ENCODE data around the gene SPATA31E1.

Gene SPATA31E1

DNA sequence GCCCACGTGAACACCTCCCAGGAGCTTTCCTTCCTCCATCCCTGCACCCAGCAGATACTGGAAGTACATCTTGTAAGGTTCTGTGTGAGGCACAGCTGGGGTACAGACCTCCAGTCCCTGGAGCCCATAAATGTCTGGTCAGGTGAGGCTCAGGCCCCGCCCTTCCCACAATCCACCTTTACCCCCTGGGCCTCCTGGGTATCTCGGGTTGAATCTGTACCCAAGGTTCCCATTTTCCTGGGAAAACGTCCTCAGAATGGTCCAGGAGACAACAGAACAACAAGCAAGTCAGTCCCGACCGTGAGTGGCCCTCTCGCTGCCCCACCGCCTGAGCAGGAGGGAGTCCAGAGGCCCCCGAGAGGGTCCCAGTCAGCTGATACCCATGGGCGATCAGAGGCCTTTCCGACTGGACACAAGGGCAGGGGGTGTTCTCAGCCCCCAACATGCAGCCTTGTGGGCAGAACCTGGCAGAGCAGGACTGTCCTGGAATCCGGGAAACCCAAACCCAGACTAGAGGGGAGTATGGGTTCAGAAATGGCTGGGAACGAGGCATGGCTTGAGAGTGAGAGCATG lies 4.3 kb downstream of the SPATA31E1 start:
- no peaks in the 10 kb centered on the region for H3K36me3 ChIP-seq (ENCODE audit: control insufficient read depth, insufficient read depth, low read length, severe bottlenecking)
- H3K4me1 ChIP-seq (ENCODE audit: control insufficient read depth, insufficient read depth, low read length): no peaks in the 10 kb centered on the region
- H3K4me3 ChIP-seq (ENCODE audit: low read length): no peak overlapping the region
- H3K9me3 ChIP-seq (ENCODE audit: control insufficient read depth, low read length): no peaks in the 10 kb centered on the region
- H3K9ac ChIP-seq (ENCODE audit: low read length): no peak overlapping the region
- no peak for DNase-seq (ENCODE audit: low read depth)
- no peaks in the 10 kb centered on the region for H3K27me3 ChIP-seq (replicated peaks; ENCODE audit: control insufficient read depth, insufficient read depth, low read length)

DNA sequence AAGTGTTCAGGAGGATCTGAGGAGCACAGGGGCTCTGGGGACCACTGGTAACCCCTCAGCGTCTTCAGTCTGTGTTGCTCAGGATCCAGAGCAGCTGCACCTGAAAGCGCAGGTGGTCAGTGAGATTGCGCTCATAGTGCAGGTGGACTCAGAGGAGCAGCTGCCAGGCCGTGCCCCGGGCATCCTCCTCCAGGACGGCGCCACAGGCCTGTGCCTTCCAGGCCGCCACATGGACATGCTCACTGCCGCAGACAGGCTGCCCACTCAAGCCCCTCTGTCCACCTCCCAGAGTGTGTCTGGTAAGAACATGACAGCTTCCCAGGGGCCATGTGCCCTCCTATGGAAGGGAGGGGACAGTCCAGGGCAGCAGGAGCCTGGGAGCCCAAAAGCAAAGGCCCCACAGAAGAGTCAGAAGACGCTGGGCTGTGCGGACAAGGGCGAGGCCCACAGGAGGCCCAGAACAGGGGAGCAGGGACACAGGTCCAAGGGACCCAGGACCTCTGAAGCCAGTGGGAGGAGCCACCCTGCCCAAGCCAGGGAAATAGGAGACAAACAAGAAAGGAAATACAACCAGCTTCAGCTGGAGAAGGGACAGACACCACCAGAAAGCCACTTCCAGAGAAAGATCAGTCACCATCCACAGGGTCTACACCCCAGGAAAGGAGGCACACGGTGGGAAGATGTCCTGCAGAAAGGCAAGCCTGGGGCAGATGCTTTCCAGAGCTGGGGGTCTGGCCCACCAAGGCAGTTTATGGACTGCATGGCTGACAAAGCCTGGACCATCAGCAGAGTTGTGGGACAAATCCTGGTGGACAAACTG lies 5.2 kb downstream of the SPATA31E1 start:
- no peaks in the 10 kb centered on the region for H3K9me3 ChIP-seq (ENCODE audit: control insufficient read depth, low read length)

DNA sequence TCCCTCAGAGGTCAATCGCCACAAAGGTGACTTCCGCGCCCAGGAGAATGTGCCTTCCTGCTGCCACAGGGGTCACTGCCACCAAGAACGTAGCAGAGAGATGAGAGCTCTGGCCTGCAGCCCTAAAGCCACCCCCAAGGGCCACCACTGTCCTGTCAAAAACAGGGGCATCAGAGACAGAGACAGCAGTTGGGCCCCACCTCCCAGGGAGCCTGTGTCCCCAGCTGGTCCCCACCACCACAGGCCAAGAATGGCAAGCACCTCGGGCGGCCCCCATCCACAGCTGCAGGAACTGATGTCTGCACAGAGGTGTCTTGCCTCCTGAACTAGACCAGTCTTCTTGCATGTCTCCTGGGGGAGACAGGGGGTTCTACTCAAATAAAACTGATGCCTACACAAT lies 5.8 kb downstream of the SPATA31E1 start:
- no peak overlapping the region for H3K4me3 ChIP-seq (ENCODE audit: low read length)
- H3K9ac ChIP-seq (ENCODE audit: low read length): no peak overlapping the region
- DNase-seq (ENCODE audit: low read depth): no peak
- no peaks in the 10 kb centered on the region for H3K27me3 ChIP-seq (replicated peaks; ENCODE audit: control insufficient read depth, insufficient read depth, low read length)
- H3K9me3 ChIP-seq (ENCODE audit: control insufficient read depth, low read length): no peaks in the 10 kb centered on the region
- H3K36me3 ChIP-seq (ENCODE audit: control insufficient read depth, insufficient read depth, low read length, severe bottlenecking): no peaks in the 10 kb centered on the region
- no peaks in the 10 kb centered on the region for H3K4me1 ChIP-seq (ENCODE audit: control insufficient read depth, insufficient read depth, low read length)

More for the DNA sequence above, 5.2 kb downstream of the SPATA31E1 start:
- H3K4me1 ChIP-seq (ENCODE audit: control insufficient read depth, insufficient read depth, low read length): no peaks in the 10 kb centered on the region
- H3K36me3 ChIP-seq (ENCODE audit: control insufficient read depth, insufficient read depth, low read length, severe bottlenecking): no peaks in the 10 kb centered on the region
- H3K9ac ChIP-seq (ENCODE audit: low read length): no peak overlapping the region
- H3K4me3 ChIP-seq (ENCODE audit: low read length): no peak overlapping the region
- DNase-seq (ENCODE audit: low read depth): no peak
- H3K27me3 ChIP-seq (replicated peaks; ENCODE audit: control insufficient read depth, insufficient read depth, low read length): no peaks in the 10 kb centered on the region

DNA sequence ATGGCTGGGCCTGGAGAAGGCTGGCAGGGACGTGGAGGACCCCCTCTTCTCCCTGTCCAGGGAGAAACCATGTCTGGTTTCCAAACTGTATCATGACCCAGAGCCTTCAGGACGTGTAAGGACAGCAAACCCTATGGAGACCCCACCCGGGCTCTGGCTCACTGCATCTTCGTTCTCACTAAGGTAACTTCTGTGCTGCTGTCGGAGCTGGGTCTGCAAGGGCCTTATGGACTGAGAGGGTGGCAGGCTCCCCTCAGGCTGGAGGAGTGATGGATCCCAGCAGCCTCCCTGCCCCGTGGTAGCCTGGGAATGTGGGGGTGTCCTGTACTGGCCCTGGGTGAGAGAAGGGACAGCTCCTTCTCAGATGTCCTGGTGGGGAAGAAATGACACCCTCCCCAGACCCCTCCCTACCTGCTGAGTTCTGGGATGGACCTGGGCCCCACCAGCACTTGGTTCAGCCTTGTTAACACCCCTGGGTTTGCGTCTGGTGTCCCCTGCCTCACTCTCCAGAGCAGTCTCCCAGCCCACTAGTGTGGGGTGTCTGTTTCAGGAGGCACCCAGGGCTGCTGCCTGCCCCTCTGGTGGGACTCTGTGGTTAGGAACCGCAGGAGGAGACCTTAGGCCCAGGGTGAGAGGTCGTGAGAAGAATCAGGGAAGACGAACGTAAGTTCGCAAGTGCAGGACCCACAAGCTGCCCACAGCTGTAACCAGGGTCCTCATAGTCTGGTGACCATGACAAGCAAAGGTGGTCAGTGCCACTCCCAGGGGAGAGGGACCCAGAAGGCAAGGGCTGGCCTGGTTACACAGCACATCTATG lies 6.6 kb downstream of the SPATA31E1 start:
- Histone ChIP-seq H3K4me1 (ENCODE audit: control insufficient read depth, insufficient read depth, low read length) (no peaks in the 10 kb centered on the region), H3K36me3 (ENCODE audit: control insufficient read depth, insufficient read depth, low read length, severe bottlenecking) (no peaks in the 10 kb centered on the region), H3K9me3 (ENCODE audit: control insufficient read depth, low read length) (no peaks in the 10 kb centered on the region), H3K9ac (ENCODE audit: low read length) (no peak overlapping the region), H3K4me3 (ENCODE audit: low read length) (no peak overlapping the region), H3K27me3 (replicated peaks; ENCODE audit: control insufficient read depth, insufficient read depth, low read length) (no peaks in the 10 kb centered on the region)
- DNase-seq (ENCODE audit: low read depth): no peak

DNA sequence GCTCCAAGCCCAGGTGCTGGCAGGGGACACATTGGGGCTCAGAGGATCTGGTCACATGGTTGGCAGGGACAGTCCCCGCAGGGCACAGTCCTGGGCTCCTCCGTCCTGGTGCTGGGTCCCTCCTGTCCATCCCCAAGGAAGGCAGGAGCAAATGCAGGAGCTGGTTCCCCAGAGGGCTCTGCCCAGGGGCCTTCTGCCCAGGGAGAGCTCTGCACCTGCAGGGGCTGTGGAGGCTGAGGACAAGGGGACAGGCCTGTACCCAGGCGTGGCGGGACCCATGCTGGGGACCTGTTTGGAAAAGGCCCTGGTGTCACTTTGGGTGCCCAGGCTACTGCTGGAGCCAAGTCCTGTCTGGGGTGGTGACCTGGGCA lies 7.2 kb downstream of the SPATA31E1 start:
- Histone ChIP-seq H3K9ac (ENCODE audit: low read length) (no peak overlapping the region), H3K4me3 (ENCODE audit: low read length) (no peak overlapping the region), H3K9me3 (ENCODE audit: control insufficient read depth, low read length) (no peaks in the 10 kb centered on the region), H3K36me3 (ENCODE audit: control insufficient read depth, insufficient read depth, low read length, severe bottlenecking) (no peaks in the 10 kb centered on the region), H3K4me1 (ENCODE audit: control insufficient read depth, insufficient read depth, low read length) (no peaks in the 10 kb centered on the region), H3K27me3 (replicated peaks; ENCODE audit: control insufficient read depth, insufficient read depth, low read length) (no peaks in the 10 kb centered on the region)
- no peak for DNase-seq (ENCODE audit: low read depth)

DNA sequence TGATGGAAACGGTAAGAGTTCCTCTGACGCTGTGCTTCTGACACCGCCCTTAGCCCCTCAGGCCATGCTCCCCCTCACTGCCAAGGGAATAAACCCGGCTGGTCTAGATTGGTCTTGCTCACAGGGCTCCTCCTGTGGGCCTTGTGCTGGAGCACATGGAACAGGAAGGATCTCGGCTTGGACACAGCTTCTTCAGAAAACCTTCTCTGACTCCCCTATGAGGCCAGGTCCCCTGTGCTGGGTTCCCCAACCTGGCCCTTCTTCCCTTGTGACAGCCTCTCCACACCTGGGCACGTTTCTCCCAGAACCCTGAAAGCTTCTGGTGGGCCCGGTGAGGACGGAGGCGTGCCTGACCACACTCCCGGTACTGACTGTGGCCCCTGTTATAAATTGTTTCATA lies 8.2 kb downstream of the SPATA31E1 start:
- Histone ChIP-seq H3K9me3 (ENCODE audit: control insufficient read depth, low read length) (no peaks in the 10 kb centered on the region), H3K4me1 (ENCODE audit: control insufficient read depth, insufficient read depth, low read length) (no peaks in the 10 kb centered on the region), H3K9ac (ENCODE audit: low read length) (no peak overlapping the region), H3K27me3 (replicated peaks; ENCODE audit: control insufficient read depth, insufficient read depth, low read length) (no peaks in the 10 kb centered on the region), H3K36me3 (ENCODE audit: control insufficient read depth, insufficient read depth, low read length, severe bottlenecking) (no peaks in the 10 kb centered on the region), H3K4me3 (ENCODE audit: low read length) (no peak overlapping the region)
- no peak for DNase-seq (ENCODE audit: low read depth)

DNA sequence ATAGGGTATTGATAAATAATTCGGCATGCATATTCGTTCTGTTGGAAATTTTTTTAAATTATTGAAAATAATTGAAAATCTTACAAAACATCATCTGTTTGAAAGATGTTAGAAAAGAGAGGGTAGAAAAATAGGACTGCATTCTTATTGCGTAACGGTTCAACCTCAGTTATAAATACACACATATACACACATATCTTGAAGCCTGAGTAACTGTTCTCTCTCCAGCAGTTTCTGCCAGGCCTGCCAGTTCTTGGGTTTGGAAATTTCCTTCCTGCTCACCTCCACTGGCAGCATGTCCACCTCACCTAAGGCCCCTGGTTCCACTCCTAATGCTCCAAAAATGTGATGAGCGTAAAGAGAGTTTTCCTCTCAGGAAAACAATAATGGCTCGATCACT lies 9.1 kb downstream of the SPATA31E1 start:
- H3K4me1 ChIP-seq (ENCODE audit: control insufficient read depth, insufficient read depth, low read length): no peaks in the 10 kb centered on the region
- H3K4me3 ChIP-seq (ENCODE audit: low read length): no peak overlapping the region
- no peaks in the 10 kb centered on the region for H3K9me3 ChIP-seq (ENCODE audit: control insufficient read depth, low read length)
- H3K36me3 ChIP-seq (ENCODE audit: control insufficient read depth, insufficient read depth, low read length, severe bottlenecking): no peaks in the 10 kb centered on the region
- no peak overlapping the region for H3K9ac ChIP-seq (ENCODE audit: low read length)
- peak; percentile 53 for DNase-seq (ENCODE audit: low read depth)
- H3K27me3 ChIP-seq (replicated peaks; ENCODE audit: control insufficient read depth, insufficient read depth, low read length): no peaks in the 10 kb centered on the region

DNA sequence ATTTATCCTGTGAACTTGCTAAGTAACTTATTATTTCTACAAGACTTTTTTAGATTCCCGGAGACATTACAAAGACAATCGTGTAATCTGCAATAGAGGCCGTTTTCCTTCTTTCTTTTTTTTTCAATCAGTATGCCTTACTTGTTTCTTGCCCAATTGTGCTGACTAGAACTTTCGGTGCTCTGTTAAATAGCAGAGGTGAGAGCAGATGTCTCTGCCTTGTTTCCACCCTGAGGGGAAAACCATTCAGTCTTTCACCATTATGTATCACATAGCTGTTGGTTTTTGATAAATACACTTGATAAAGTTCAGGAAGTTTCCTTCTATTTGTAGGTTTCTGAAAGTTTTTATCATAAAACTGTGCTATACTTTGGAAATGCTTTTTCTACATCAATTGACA lies 10.3 kb downstream of the SPATA31E1 start:
- no peaks in the 10 kb centered on the region for H3K9me3 ChIP-seq (ENCODE audit: control insufficient read depth, low read length)
- no peak overlapping the region for H3K9ac ChIP-seq (ENCODE audit: low read length)
- no peaks in the 10 kb centered on the region for H3K27me3 ChIP-seq (replicated peaks; ENCODE audit: control insufficient read depth, insufficient read depth, low read length)
- H3K36me3 ChIP-seq (ENCODE audit: control insufficient read depth, insufficient read depth, low read length, severe bottlenecking): no peaks in the 10 kb centered on the region
- H3K4me1 ChIP-seq (ENCODE audit: control insufficient read depth, insufficient read depth, low read length): no peaks in the 10 kb centered on the region
- no peak overlapping the region for H3K4me3 ChIP-seq (ENCODE audit: low read length)
- DNase-seq (ENCODE audit: low read depth): no peak

DNA sequence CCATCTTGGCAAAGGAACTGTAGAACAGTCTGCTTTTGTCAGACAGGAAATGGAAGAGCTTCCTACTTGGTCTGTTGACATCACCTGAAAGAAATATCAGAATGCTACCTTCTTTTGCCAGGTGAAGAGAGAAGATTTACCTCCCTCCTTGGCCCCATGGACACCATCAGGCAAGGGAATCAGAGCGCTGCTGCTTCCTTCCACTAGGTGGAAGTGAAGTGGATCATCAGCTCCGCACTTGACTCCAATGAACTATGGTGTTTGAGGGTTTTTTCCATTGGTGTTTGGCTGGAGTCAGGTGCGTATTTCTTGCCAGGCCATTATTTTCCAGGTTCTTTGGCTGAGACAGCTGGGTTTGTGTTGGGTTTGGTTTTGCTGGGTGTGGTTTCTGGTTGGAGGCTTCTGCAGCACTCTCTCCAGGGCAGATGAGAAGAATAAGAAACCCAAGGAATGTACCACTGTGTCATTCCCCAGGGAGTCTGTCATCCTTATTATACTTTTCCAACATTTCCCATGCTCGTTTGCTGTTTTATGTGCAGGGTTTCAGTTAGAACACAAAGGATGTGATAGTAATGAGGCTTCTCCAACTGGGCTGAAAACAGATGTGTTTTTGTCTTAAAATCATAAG lies 12.4 kb downstream of the SPATA31E1 start:
- H3K9me3 ChIP-seq (ENCODE audit: control insufficient read depth, low read length): no peaks in the 10 kb centered on the region
- no peaks in the 10 kb centered on the region for H3K27me3 ChIP-seq (replicated peaks; ENCODE audit: control insufficient read depth, insufficient read depth, low read length)
- DNase-seq (ENCODE audit: low read depth): no peak
- no peaks in the 10 kb centered on the region for H3K4me1 ChIP-seq (ENCODE audit: control insufficient read depth, insufficient read depth, low read length)
- no peak overlapping the region for H3K4me3 ChIP-seq (ENCODE audit: low read length)
- H3K36me3 ChIP-seq (ENCODE audit: control insufficient read depth, insufficient read depth, low read length, severe bottlenecking): no peaks in the 10 kb centered on the region
- no peak overlapping the region for H3K9ac ChIP-seq (ENCODE audit: low read length)

DNA sequence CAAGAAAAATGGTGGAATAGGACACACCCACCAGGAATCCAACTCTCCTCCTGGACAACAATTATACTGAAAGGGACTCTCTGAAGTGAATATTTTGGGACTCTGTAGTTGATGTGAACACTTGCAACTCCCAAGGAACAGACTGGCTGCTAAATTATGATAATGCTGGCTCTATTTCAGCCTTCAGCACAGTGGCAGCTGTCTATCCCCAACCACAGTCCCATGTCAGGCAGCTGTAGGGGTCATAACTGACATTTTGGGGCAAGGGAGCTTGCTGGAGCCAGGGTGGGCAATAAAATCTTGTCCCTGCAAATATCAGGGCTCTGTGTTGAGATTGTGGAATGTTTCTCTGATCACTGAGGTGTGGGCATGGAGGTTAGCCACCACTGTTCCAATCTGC lies 14.2 kb downstream of the SPATA31E1 start:
- no peaks in the 10 kb centered on the region for H3K36me3 ChIP-seq (ENCODE audit: control insufficient read depth, insufficient read depth, low read length, severe bottlenecking)
- no peaks in the 10 kb centered on the region for H3K4me1 ChIP-seq (ENCODE audit: control insufficient read depth, insufficient read depth, low read length)
- H3K4me3 ChIP-seq (ENCODE audit: low read length): no peak overlapping the region
- H3K9ac ChIP-seq (ENCODE audit: low read length): no peak overlapping the region
- H3K9me3 ChIP-seq (ENCODE audit: control insufficient read depth, low read length): no peaks in the 10 kb centered on the region
- H3K27me3 ChIP-seq (replicated peaks; ENCODE audit: control insufficient read depth, insufficient read depth, low read length): no peaks in the 10 kb centered on the region
- no peak for DNase-seq (ENCODE audit: low read depth)

DNA sequence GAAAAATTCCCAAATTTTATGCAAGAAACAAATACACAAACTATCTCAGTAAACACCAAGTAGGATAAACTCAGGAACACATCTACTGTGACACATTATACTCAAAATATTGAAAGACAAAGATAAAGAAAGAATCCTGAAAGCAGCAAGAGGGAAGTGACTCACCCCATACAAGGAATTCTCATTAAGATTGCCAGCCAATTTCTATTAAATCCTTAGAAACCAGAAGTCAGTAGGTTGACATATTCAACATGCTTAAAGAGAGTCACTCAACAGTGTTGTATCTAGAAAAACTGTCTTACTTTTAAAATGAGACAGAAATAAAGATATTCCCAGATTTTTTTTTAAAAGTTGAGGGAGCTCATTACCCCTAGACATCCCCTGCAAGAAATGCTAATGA lies 15.5 kb downstream of the SPATA31E1 start:
- Histone ChIP-seq H3K4me3 (ENCODE audit: low read length) (no peak overlapping the region), H3K9me3 (ENCODE audit: control insufficient read depth, low read length) (no peaks in the 10 kb centered on the region), H3K36me3 (ENCODE audit: control insufficient read depth, insufficient read depth, low read length, severe bottlenecking) (no peaks in the 10 kb centered on the region), H3K27me3 (replicated peaks; ENCODE audit: control insufficient read depth, insufficient read depth, low read length) (no peaks in the 10 kb centered on the region), H3K9ac (ENCODE audit: low read length) (no peak overlapping the region), H3K4me1 (ENCODE audit: control insufficient read depth, insufficient read depth, low read length) (no peaks in the 10 kb centered on the region)
- no peak for DNase-seq (ENCODE audit: low read depth)
